Stimulated activated naive CD8-positive, alpha-beta T cell treated with anti-CD3 and anti-CD28 coated beads, Interleukin-15, Interleukin-2, amounts not matched to agents 100 ng/mL and 50 ng/mL, for 24 hours (primary cell): ENCODE data around the gene MYL11.
A peak's percentile ranks its signal among the peaks of the same experiment; 100 is the strongest.
"Not testable (repeated sequence)": the region's sequence is repeated elsewhere in the genome, so short reads cannot be mapped to it uniquely, and the experiment has no call there.

ENCODE experiments used
- H3K27ac Mint-ChIP-seq: one replicate; pipeline ENCODE4 v1.8.0; 2021; ENCODE audit warnings: mild to moderate bottlenecking, mixed read lengths
- H3K27me3 Mint-ChIP-seq: one replicate; pipeline ENCODE4 v1.8.0; 2021; ENCODE audit warnings: mixed read lengths
- H3K36me3 Mint-ChIP-seq: one replicate; pipeline ENCODE4 v1.8.0; 2021; ENCODE audit warnings: low read depth, mixed read lengths
- H3K4me1 Mint-ChIP-seq: one replicate; pipeline ENCODE4 v1.8.0; 2021; ENCODE audit warnings: low read depth, mixed read lengths
- H3K4me3 Mint-ChIP-seq: one replicate; pipeline ENCODE4 v1.8.0; 2021; ENCODE audit warnings: mild to moderate bottlenecking, mixed read lengths
- H3K9me3 Mint-ChIP-seq: one replicate; pipeline ENCODE4 v1.8.0; 2021; ENCODE audit warnings: mixed read lengths

MYL11 gene, protein sequence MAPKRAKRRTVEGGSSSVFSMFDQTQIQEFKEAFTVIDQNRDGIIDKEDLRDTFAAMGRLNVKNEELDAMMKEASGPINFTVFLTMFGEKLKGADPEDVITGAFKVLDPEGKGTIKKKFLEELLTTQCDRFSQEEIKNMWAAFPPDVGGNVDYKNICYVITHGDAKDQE

DNA sequence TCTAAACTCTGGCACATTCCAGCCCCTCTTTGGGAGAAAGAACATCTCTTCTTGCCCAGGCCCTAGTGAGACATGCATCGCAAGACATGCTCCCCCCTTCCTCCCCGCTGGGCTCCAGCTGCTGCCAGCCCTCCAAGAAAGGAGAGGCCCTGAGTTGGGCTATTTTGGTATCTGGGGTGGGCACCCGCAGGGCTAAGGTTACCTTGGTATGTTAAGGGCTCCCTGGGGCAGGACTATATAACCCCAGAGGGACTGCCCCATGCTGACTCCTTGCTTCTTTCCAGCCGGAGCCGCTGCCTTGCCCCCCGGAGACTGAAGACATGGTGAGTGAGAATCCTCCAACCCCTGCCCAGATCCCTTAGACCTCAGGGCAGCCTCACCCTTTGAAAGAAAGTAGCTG, at the start of gene MYL11:
Gene MYL11, plus strand, starts transcription at position 265 of the 400 bp plus-strand sequence. Its CDS starts 56 bp downstream, at position 321.
- H3K27ac Mint-ChIP-seq = peak within 1 kb of the TSS; percentile 71
- peaks cover 49% of the 10 kb centered on the region for H3K4me1 Mint-ChIP-seq
- H3K4me3 Mint-ChIP-seq = no peak within 1 kb of the TSS
- H3K27me3 Mint-ChIP-seq = no peaks in the 10 kb centered on the region
- peaks cover 4% of the 10 kb centered on the region for H3K36me3 Mint-ChIP-seq
- H3K9me3 Mint-ChIP-seq = no peaks in the 10 kb centered on the region

DNA sequence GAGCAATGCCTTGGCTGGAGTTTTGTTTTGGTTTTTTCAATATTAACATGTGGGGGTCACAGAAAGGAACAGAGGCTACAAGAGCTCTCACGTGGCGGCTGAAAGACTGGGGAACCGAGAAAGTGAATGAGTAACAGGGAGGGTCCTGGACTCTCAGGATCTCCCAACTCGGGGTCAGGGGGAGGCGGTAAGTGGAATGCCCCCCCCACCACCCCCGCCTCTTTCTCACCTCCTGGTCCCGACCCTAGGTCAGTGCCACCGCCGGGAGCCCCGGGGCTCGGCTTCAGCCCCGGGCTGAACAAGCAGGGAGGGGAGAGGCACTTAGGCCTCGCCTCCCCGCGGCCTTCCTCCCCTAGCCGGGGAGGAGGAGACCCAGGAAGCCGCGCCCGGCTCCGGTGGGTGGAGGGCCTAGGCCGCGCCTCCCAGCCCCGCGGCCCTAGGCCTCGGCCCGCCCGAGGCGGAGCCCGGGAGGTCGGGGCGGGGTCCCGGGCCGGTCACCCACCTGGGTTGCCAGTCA, 40.1 kb upstream of the MYL11 start:
- peak overlapping the region; percentile 96 for H3K27ac Mint-ChIP-seq
- not testable (repeated sequence) for H3K36me3 Mint-ChIP-seq, H3K9me3 Mint-ChIP-seq, H3K27me3 Mint-ChIP-seq
- peaks cover 37% of the 10 kb centered on the region for H3K4me1 Mint-ChIP-seq
- H3K4me3 Mint-ChIP-seq = peak overlapping the region; percentile 98

DNA sequence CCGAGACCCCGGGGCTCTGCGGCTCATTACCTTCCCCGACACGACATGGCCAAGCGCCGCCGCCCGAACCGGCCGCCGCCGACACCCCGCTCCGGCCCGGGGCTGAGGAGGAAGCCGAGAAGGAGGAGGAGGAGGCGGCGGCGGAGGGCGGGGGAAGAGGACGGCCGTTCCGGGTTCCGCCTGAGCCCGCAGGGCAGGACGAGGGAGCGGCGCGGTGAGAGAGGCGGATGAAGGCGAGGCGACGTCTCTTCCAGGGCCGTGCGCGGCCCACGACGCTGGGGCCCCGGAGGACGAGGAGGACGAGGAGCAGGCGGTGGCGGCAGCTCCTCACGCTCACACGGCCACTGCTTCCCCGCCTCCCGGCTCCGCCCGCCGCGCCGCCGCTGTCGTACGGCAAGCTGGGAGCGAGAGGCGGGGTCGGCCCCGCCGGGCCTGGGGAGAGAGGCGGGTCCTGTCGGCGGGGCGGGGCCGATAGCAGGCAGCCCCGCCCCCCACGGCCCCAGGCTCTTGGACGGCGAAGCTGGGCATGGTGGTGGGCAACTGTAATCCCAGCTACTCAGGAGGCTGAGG, 39.5 kb upstream of the MYL11 start:
- peaks cover 32% of the 10 kb centered on the region for H3K4me1 Mint-ChIP-seq
- H3K4me3 Mint-ChIP-seq = peak overlapping the region; percentile 84
- not testable (repeated sequence) for H3K27me3 Mint-ChIP-seq, H3K9me3 Mint-ChIP-seq, H3K36me3 Mint-ChIP-seq
- H3K27ac Mint-ChIP-seq = peak overlapping the region; percentile 72

DNA sequence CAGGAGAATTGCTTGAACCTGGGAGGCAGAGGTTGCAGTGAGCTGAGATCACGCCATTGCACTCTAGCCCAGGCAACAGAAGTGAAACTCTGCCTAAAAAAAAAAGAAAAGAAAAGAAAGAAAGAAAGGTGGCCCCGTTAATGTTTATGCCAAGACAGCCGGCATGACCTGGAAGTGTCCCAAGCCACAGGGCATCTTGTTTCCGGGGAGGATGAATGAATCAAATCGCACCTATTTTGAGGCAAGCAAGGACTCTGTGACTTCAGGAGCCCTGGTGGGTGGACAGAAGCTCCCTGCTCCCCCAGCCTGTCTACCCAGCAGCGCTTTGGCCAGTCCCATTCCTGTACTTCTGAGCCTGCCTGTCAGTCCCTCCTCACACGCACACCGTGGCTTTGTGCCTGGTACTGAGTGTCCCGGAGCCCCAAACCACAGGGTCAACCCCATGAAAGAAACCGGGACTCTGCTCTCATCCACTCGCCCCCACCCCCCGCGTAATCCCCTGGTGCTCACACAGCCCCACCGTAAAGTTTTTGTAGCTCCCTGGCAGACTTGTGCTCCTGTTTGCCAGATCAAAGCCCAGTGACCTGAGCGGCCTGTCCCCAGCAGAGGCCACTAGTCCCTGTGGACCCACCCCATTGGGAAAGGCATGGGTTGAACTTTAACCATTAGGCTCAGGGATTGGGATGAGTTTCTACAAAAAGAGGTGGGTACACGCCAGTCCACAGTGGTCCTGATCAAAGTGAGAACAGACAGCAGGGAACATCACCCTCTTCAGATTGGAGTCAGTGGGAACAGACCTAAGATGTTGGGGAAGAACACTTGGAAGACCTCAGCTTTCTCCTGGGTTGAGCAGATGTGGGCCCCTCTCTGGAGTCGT, 38.8 kb upstream of the MYL11 start:
- peak overlapping the region; percentile 72 for H3K27ac Mint-ChIP-seq
- H3K36me3 Mint-ChIP-seq = peaks cover 6% of the 10 kb centered on the region
- peak overlapping the region; percentile 84 for H3K4me3 Mint-ChIP-seq
- H3K9me3 Mint-ChIP-seq = no peaks in the 10 kb centered on the region
- H3K4me1 Mint-ChIP-seq = peaks cover 32% of the 10 kb centered on the region
- no peaks in the 10 kb centered on the region for H3K27me3 Mint-ChIP-seq

DNA sequence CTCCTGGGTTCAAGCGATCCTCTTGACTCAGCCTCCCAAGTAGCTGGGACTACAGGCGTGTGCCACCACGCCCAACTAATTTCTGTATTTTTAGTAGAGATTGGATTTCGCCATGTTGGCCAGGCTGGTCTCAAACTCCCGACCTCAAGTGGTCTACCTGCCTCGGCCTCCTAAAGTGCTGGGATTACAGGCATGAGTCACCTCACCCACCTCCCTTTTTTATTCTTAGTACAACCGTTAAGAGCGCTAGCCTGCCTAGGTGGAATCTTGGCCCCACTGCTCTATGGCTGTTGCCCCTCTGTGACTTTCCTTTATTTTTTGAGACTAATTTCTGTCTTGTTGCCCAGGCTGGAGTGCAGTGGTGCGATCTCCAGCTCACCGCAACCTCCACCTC, 36.6 kb upstream of the MYL11 start:
- not testable (repeated sequence) for H3K27me3 Mint-ChIP-seq, H3K36me3 Mint-ChIP-seq, H3K4me3 Mint-ChIP-seq, H3K9me3 Mint-ChIP-seq, H3K27ac Mint-ChIP-seq
- peaks cover 24% of the 10 kb centered on the region for H3K4me1 Mint-ChIP-seq

DNA sequence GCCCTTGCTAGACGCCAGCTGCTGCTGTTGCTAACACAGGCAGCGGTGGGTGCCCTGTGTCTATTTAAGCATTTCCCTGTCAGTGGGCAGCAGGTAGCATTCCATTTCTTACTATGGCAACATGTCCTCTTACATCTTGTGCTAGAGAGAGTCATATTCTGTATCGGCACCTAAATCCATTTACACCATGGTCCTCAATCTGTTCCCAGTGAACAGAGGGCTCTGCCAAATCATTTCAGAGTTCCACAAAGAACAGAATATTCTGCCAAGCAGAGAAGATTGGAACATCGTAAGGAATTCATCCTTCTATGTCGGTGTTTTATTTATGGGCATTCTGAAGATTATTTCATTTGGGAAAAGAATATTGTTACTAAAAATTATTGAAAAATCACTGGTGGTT, 35.9 kb upstream of the MYL11 start:
- not testable (repeated sequence) for H3K4me3 Mint-ChIP-seq, H3K9me3 Mint-ChIP-seq, H3K27ac Mint-ChIP-seq, H3K27me3 Mint-ChIP-seq, H3K36me3 Mint-ChIP-seq
- peaks cover 21% of the 10 kb centered on the region for H3K4me1 Mint-ChIP-seq

DNA sequence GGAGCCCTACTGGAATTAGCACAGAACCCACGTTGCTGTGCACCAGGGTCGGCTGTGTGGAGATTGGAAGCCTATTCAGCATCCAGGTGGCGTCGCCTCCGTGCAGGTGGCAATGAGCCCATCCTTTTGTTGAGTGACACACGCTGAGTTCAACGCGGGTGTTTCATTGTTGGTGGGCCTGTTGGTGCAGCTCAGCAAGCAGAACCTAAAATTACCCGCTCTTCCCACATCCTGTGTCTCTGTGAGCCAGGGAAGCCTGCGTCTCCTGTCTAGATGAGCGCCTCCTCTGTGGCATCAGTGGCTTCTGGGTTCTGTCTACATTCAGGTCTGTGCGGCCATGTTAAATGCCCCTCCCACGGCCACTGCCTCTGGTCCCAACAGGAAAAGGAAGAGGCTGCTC, 34.0 kb upstream of the MYL11 start:
- peaks cover 6% of the 10 kb centered on the region for H3K36me3 Mint-ChIP-seq
- H3K27me3 Mint-ChIP-seq = no peaks in the 10 kb centered on the region
- no peaks in the 10 kb centered on the region for H3K9me3 Mint-ChIP-seq
- H3K4me1 Mint-ChIP-seq = peaks cover 18% of the 10 kb centered on the region
- no peak overlapping the region for H3K4me3 Mint-ChIP-seq
- H3K27ac Mint-ChIP-seq = no peak overlapping the region

DNA sequence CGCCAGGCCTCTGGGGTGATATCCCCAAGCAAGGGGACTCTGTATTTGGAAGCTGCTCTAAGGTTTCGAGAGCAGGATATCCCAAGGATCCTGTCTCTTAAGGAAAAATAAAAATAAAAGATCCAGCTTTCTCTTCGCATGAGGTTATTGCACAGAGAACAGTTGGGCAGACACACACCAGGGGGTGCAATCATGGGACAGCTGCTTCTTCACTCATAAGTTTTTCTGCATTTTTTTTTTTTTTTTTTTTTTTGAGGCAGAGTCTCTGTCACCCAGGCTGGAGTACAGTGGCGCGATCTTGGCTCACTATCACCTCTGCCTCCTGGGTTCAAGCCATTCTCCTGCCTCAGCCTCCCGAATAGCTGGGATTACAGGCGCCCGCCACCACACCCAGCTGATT, 32.6 kb upstream of the MYL11 start:
- not testable (repeated sequence) for H3K27me3 Mint-ChIP-seq, H3K36me3 Mint-ChIP-seq, H3K4me3 Mint-ChIP-seq, H3K27ac Mint-ChIP-seq, H3K9me3 Mint-ChIP-seq
- peaks cover 10% of the 10 kb centered on the region for H3K4me1 Mint-ChIP-seq

DNA sequence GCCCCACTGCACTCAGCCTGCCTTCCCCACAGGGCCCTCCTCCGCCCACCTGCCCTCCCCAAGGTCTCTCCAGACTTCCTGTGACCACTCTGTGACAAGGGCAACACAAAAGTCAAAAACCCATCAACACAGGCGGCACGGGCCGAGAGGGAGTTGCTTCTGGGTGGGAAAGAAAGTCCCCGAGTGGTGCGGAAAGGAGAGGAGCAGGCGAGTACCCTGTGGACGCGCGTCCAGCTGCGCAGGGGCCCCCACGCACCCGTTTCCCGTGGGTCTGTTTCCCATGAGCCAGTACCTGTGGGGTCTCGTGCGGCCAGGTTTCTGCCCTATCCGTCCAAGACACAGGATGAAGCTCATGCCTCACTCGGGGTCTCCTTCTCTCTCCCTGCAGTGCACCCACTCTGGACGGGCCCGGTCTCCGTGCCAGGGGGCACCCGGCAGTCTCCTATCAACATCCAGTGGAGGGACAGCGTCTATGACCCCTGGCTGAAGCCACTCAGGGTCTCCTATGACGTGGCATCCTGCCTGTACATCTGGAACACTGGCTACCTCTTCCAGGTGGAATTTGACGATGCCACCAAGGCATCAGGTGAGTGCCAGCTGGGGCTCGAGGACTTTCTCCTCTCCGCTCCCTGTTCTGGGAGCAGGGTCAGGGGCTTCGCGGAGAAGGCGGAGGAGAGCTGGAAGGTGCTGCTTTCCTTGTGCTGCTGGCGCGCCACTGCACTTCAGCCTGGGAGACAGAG, 31.7 kb upstream of the MYL11 start:
- peaks cover 6% of the 10 kb centered on the region for H3K36me3 Mint-ChIP-seq
- H3K27ac Mint-ChIP-seq = no peak overlapping the region
- no peaks in the 10 kb centered on the region for H3K27me3 Mint-ChIP-seq
- H3K4me3 Mint-ChIP-seq = no peak overlapping the region
- H3K9me3 Mint-ChIP-seq = no peaks in the 10 kb centered on the region
- H3K4me1 Mint-ChIP-seq = peaks cover 5% of the 10 kb centered on the region

DNA sequence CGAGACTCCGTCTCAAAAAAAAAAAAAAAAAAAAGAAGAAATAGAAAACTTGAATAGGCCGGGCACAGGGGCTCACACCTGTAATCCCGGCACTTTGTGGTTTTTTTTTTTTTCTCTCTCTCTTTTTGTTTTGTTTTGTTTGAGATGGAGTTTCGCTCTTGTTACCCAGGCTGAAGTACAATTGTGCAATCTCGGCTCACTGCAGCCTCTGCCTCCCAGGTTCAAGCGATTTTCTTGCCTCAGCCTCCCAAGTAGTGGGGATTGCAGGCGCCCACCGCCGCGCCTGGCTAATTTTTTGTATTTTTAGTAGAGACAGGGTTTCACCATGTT, 31.1 kb upstream of the MYL11 start:
- H3K27ac Mint-ChIP-seq, H3K4me3 Mint-ChIP-seq, H3K27me3 Mint-ChIP-seq, H3K36me3 Mint-ChIP-seq, H3K9me3 Mint-ChIP-seq, H3K4me1 Mint-ChIP-seq: not testable (repeated sequence)

DNA sequence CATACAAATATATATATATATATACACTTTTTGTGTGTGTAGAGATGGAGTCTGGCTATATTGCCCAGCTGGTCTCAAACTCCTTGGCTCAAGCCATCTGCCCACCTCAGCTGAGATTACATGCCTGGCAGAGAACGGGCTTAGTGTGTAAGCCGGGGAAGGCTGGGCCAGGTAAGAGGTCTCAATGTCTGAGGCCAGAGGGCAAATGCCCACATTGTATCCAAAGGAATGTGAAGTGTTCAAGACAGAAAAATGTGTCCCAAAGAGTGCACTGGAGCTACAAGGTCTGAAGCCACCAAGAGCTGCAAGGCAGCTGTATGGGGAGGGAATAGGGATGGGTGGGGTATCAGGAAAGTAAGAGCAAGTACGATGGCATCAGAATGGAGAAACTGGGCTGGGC, 28.3 kb upstream of the MYL11 start:
- H3K36me3 Mint-ChIP-seq = peaks cover 23% of the 10 kb centered on the region
- H3K4me1 Mint-ChIP-seq = peaks cover 25% of the 10 kb centered on the region
- no peak overlapping the region for H3K27ac Mint-ChIP-seq
- no peaks in the 10 kb centered on the region for H3K27me3 Mint-ChIP-seq
- no peaks in the 10 kb centered on the region for H3K9me3 Mint-ChIP-seq
- no peak overlapping the region for H3K4me3 Mint-ChIP-seq

DNA sequence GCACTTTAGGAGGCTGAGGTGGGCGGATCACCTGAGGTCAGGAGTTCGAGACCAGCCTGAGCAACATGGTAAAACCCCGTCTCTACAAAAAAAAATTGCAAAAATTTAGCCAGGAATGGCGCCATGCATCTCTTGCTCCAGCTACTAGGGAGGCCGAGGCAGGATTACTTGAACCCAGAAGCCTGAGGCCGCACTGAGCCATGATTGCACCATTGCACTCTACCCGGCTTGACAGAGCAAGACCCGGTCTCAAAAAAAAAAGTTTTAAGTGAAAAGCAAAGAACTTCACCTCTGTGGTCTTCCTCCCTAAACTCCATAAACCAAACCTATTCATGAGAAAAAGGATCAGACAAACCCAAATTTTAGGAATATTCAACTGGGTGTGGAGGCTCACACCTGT, 26.5 kb upstream of the MYL11 start:
- Mint-ChIP-seq H3K27ac (no peak overlapping the region), H3K9me3 (no peaks in the 10 kb centered on the region), H3K27me3 (no peaks in the 10 kb centered on the region), H3K36me3 (peaks cover 39% of the 10 kb centered on the region), H3K4me3 (no peak overlapping the region), H3K4me1 (peaks cover 39% of the 10 kb centered on the region)

DNA sequence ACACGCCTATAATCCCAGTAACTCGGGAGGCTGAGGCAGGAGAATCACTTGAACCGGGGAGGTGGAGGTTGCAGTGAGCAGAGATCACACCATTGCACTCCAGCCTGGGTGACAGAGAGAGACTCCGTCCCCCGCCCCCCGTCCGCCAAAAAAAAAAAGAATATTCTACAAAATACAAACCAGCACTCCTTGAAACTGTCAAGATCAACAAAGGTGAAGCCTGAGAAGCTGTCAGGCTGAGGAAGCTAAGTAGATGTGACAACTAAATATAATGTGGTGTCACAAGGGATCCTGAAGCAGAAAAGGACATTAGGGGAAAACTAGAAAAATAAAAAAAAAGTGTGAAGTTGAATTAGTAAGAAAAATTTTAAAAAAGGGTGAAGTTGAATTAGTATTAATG, 25.7 kb upstream of the MYL11 start:
- Mint-ChIP-seq H3K27me3 (no peaks in the 10 kb centered on the region), H3K27ac (no peak overlapping the region), H3K9me3 (no peaks in the 10 kb centered on the region)

DNA sequence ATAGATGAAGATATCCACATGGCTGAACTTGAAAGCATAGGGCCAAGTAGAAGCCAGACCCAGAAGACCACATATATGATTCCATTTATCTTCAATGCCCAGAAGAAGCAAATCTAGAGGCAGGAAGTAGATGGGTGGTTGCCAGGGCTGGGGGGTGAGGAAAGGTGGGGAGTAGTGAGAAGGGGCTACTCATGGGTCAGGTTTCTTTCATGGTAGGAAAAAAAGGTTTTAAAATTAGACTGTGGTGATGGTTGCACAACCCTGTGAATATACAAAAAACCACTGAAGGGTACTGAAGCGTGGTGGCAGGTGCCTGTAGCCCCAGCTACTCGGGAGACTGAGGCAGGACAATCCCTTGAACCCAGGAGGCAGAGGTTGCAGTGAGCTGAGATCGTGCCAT, 24.9 kb upstream of the MYL11 start:
- no peaks in the 10 kb centered on the region for H3K9me3 Mint-ChIP-seq
- no peaks in the 10 kb centered on the region for H3K27me3 Mint-ChIP-seq
- peaks cover 53% of the 10 kb centered on the region for H3K4me1 Mint-ChIP-seq
- peaks cover 53% of the 10 kb centered on the region for H3K36me3 Mint-ChIP-seq
- H3K27ac Mint-ChIP-seq = peak overlapping the region; percentile 63
- H3K4me3 Mint-ChIP-seq = peak overlapping the region; percentile 8

More for the DNA sequence above, 25.7 kb upstream of the MYL11 start:
- H3K36me3 Mint-ChIP-seq = peaks cover 46% of the 10 kb centered on the region
- H3K4me1 Mint-ChIP-seq = peaks cover 46% of the 10 kb centered on the region
- H3K4me3 Mint-ChIP-seq = no peak overlapping the region
